Stimulated activated naive CD4-positive, alpha-beta T cell (primary cell): ENCODE data around the gene PAFAH1B1.
"Not testable (repeated sequence)": the region's sequence is repeated elsewhere in the genome, so short reads cannot be mapped to it uniquely, and the experiment has no call there.

Source experiments
- DNase-seq, 6 experiments: peaks; one replicate each; lab custom pipeline; 2025; lab: John Stamatoyannopoulos, UW

The PAFAH1B1 gene

DNA sequence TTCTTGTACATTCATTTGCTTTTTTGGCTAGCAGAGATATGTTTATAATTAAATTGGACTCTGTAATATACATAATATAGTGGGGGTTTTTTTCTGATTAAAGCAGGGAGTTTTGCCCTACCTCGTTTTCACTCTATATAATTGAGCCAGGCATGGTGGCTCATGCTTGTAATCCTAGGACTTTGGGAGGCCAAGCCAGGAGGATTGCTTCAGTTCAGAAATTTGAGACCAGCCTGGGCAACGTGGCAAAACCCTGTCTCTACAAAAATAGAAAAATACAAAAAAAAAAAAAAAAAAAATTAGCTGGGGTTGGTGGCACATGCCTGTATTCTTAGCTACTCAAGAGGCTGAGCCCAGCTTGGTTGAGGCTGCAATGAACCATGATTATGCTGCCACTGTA lies 42.2 kb downstream of the PAFAH1B1 start:
- DNase-seq: no peak

DNA sequence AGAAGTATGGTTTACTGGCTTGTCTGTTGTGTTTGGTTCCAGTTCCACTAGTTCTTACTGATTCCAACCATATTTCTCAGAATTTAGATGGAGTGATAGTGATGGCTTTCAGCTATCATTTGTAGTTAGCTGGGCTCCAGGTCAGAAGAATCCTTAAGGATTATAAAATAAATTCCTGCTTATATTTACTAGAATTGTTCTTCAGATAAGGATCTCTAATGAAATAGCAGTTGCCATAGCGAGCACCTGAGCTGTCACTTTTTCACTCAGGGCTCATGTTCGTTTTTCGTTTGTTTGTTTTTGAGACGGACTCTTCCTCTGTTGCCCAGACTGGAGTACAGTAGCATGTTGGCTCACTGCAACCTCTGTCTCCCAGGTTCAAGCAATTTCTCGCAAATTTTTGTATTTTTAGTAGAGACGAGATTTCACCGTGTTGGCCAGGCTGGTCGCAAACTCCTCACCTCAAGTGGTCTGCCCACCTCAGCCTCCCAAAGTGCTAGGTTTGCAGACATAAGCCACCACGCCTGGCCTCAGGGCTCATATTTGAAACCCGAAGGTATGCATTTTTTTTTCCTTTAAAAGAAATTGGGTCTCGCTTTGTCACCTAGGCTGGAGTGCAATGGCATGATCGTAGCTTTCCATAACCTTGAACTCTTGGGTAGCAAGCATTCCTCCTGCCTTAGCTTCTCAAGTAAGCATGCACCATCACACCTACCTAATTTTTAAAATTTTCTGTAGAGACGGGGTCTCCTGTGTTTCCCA lies 42.9 kb downstream of the PAFAH1B1 start:
- DNase-seq: no peak

DNA sequence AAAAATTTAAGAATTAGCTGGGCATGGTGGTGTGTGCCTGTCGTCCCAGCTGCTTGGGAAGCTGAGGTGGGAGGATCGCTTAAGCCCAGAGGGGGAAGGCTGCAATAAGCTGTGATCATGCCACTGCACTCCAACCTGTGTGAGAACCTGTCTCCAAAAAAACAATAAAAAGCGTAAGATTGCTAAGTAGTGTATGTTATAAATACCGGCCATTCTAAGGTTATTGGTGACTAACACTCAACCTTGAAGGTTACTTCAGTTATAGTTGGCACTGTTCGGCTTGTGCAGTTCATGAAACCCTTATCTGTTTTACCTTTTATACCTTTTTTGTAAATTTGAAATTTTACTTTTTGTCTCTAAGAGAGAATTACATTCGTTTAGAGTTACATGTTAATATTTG lies 44.0 kb downstream of the PAFAH1B1 start:
- no peak for DNase-seq

DNA sequence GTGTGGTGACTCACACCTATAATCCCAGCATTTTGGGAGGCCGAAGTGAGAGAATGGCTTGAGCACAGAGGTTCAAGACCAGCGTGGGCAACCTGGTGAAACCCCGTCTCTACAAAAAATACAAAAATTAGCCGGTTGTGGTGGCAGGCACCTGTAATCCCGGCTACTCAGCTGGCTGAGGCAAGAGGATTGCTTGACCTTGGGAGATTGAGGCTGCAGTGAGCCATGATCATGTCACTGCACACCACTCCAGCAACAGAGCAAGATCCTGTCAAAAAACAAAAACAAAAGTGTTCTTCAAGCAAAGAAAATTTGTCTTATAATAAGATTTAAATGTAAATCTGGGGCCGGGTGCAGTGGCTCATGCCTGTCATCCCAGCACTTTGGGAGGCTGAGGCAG lies 51.5 kb downstream of the PAFAH1B1 start:
- no peak for DNase-seq

DNA sequence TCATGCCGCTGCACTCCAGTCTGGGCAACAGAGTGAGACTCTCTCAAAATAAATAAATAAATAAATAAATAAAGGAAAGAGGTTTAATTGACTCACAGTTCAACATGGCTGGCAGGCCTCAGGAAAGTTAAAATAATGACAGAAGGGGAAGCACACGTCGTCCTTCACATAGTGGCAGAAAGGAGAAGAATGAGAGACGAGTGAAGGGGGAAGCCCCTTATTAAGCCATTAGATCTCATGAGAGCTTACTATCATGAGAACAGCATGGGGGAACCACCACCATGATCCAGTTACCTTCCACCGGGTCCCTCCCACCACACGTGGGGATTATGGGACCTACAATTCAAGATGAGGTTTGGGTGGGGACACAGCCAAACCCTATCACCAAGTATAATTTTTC lies 54.5 kb downstream of the PAFAH1B1 start:
- DNase-seq: no peak

DNA sequence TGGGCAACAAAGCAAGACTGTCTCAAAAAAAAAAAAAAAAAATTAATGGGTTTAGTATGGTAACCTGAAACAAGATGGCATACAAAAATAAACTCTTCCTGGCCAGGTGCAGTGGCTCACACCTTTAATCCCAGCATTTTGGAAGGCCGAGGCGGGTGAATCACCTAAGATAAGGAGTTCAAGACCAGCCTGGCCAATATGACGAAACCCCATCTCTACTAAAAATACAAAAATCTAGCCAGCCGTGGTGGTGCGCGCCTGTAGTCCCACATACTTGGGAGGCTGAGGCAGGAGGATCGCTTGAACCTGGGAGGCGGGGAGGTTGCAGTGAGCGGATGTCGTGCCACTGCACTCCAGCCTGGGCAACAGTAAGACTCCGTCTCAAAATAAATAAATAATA lies 55.7 kb downstream of the PAFAH1B1 start:
- no peak for DNase-seq

DNA sequence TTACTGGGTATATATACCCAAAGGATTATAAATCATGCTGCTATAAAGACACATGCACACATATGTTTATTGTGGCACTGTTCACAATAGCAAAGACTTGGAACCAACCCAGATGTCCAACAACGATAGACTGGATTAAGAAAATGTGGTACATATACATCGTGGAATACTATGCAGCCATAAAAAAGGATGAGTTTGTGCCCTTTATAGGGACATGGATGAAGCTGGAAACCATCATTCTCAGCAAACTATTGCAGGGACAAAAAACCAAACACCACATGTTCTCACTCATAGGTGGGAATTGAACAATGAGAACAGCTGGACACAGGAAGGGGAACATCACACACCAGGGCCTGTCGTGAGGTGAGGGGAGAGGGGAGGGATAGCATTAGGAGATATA lies 59.5 kb downstream of the PAFAH1B1 start:
- not testable (repeated sequence) for DNase-seq

DNA sequence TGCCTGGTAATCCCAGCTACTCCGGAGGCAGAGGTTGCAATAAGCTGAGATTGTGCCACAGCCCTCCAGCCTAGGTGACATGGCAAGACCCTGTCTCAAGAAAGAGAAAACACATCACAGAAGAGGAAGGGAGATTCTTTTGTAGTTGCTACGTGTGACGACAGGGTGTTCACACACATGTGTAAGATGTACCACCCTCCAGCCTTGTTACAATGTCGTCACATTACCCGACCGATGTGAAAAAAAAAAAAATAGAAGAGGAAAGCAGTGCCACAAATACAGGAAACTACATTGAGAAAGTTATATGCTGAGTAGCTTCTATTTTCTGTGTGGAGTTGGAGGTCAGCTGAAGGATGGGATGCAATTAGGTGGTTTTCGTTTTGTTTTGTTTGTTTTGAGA lies 62.1 kb downstream of the PAFAH1B1 start:
- no peak for DNase-seq

DNA sequence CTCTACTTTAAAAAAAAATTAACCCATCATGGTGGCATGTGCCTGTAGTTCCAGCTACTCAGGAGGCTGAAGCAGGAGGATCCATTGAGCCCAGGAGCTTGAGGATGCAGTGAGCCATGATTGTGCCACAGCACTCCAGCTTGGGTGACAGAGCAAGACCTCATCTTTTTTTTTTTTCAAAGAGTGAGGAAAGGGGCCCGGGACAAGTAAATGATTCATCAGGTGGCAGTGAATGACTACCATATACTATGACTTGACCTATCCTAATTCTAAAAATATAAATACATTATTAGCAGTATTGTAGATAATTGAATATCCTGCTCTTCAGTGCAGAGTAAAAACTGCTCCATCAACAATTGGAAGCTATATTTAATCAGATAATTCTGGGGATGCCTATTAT lies 62.8 kb downstream of the PAFAH1B1 start:
- DNase-seq: no peak

DNA sequence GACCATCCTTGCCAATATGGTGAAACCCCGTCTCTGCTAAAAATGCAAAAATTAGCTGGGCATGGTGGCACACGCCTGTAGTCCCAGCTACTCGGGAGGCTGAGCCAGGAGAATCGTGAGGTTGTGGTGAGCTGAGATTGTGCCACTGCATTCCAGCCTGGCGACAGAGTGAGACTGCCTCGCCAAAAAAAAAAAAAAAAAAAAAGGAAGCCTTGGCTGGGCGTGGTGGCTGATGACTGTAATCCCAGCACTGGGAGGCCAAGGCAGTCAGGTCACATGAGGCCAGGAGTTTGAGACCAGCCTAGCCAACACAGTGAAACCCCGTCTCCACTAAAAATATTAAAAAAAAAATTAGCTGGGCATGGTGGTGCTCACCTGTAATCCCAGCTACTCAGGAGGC lies 65.9 kb downstream of the PAFAH1B1 start:
- DNase-seq: not testable (repeated sequence)

DNA sequence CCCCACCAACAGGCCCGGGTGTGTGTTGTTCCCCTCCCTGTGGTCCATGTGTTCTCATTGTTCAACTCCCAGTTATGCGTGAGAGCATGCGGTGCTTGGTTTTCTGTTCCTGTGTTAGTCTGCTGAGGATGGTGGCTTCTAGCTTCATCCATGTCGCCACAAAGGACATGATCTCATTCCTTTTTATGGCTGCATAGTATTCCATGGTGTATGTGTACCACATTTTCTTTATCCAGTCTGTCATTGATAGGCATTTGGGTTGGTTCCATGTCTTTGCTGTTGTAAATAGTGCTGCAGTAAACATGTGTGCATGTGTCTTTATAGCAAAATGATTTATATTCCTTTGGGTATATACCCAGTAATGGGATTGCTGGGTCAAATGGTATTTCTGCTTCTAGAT lies 67.0 kb downstream of the PAFAH1B1 start:
- not testable (repeated sequence) for DNase-seq

DNA sequence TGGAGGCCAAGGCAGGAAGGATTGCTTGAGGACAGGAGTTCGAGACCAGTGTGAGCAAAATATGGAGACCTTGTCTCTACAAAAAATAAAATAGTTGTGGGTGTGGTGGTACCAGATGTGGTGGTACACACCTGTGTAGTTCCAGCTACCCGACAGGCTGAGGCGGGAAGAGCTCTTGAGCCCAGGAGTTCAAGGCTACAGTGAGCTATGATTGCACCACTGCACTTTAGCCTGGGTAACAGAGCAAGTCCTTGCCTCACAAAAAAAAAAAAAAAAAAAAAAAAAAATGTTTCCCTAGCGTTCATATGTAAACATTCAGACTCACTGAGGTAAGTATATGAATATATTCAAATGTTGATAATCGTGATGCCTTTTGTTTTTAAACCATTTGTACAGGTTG lies 78.6 kb downstream of the PAFAH1B1 start:
- no peak for DNase-seq

DNA sequence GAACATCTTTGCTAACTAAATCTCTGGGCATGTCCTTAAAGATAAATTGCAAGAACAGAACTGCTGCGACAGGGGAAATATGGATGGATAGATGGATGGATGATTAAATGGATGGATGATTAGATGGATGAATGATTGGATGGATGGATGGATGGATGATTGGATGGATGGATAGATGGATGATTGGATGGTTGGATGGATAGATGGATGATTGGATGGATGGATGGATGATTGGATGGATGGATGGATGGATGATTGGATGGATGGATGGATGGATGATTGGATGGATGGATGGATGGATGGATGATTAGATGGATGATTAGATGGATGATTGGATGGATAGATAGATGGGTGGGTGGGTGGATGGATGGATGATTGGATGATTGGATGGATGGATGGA lies 85.8 kb downstream of the PAFAH1B1 start:
- not testable (repeated sequence) for DNase-seq

DNA sequence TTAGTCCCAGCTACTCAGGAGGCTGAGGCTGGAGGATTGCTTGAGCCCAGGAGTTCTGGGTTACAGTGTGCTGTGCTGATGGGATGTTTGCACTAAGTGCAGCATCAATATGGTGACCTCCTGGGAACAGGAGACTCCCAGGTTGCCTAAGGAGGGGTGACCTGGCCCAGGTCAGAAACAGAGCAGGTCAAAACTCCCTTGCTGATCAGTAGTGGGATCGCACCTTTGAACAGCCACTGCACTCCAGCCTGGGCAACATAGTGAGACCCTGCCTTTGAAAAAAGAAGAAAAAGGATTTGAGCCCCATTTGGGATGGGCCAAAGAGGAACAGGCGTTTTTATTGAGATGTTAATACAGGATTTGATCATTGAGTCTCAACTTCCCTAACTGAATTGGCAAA lies 87.5 kb downstream of the PAFAH1B1 start:
- DNase-seq: no peak

DNA sequence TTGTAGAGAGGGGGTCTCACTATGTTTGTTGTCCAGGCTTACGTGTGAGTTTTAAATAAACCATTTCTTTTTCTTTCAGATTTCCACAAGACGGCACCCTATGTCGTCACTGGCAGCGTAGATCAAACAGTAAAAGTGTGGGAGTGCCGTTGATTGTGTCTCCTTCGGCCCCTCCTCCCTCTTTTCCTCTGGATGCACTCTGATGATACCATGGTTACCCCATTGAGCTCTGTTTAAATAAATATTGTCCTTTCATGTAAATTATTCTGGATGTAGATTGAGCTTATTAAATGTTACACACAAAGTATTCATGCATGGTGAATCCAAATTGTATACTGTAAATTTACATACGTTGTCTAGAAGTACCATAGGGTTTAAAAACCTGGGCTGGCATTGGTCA lies 88.2 kb downstream of the PAFAH1B1 start:
- no peak for DNase-seq

DNA sequence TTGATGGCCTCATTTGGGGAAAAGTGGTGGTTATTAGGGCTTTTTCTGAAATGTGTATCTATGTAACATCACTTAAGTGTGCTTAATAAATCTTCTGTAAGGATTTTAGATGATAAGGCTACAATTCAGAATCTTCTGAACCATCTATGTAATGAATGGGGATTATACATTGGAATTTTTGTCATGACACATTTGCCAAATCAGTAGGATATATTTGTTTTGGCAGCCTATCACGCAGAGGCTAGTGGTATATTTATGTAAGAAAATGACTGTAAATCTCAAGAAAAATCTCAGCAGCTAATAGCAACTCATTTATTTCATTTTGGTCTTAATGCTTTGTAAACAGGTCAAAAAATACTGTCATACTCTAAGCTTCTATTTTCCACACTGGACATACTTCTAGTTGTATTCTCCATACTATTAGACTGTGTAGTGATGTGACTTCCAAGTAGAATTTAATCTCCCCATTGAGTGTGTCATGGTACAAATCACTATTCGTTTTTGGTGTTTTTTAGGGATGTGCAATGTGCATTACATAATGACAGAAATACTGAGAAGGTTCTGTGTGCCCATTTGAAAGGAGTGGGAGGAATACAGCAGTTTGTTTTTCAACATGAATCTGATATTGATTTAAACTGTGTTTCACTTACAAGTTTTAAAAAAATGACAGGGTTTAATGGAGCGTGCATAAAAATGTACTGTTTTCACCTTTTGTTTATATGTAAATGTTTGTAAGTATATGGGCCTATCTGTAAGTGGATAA lies 88.9 kb downstream of the PAFAH1B1 start:
- no peak for DNase-seq

DNA sequence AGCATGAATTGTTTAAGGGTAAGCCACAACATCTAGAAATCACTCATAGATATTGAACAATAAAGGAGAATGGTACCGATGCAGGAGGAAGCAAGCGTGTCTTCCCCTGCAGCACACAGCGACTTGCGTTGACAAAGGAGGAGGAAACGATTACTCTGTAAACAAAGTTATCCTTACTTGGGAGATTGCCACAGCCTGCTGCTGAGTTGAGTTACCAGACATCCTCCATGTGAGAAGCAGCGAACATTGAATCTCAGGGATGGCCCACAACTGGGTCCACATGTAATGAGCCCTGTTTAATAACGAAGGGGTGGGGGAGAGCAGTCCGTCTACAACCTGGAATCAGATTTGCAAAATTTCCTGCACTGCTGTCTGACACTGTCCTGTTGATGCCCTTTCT lies 90.5 kb downstream of the PAFAH1B1 start:
- DNase-seq: no peak

DNA sequence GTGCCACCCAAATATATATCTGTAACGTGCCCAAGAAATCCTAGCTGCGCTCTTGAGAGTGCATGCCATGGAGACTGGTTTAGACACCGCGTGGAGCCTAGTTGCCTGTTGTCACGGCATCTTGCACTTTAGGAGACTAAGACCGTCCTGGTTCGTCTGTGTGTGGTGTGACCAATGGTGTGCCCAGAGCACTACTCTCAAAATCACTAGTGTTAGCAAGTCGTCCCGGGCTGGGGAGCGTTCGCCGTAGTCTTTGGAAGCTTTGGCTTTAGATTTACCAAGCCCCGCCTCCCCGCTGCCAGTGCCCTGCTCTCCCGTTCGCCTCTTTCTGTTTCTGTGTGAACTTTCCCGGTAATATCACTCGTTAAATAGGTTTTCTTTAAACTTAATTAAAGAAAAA lies 91.1 kb downstream of the PAFAH1B1 start:
- DNase-seq: no peak

DNA sequence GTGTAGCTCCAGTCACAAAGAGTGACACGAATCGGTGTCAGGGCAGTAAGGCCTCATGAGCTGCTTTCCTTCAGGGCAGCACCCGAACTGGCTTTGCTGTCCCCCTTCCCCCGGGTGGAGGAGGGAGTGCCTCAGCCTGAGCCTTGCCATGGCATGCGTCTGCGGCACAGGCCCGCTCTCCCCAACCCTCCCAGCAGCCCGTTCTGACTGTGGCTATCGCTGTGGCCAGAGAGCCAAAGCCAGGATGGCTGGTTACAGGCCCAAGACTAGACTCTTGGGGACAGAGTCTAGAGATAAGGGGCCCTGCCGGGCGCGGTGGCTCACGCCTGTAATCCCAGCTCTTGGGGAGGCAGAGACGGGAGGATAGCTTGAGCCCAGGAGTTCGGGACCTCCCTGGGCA lies 92.2 kb downstream of the PAFAH1B1 start:
- DNase-seq: no peak

DNA sequence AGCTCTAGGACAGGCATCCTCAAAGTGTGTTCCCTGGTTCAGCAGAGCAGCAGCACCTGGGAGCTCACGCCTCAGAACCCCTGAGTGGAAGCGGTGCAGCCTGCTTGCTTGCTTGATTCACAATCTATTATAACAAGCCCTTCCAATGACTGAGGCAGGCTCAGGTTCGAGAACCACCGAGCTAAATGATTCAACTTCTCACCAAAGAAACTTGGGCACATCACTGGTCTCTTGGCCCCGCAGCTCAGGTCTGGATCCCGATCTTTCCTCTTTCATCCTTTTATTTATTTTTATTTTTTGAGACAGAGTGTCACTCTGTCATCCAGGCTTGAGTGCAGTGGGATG lies 93.6 kb downstream of the PAFAH1B1 start:
- DNase-seq: no peak

DNA sequence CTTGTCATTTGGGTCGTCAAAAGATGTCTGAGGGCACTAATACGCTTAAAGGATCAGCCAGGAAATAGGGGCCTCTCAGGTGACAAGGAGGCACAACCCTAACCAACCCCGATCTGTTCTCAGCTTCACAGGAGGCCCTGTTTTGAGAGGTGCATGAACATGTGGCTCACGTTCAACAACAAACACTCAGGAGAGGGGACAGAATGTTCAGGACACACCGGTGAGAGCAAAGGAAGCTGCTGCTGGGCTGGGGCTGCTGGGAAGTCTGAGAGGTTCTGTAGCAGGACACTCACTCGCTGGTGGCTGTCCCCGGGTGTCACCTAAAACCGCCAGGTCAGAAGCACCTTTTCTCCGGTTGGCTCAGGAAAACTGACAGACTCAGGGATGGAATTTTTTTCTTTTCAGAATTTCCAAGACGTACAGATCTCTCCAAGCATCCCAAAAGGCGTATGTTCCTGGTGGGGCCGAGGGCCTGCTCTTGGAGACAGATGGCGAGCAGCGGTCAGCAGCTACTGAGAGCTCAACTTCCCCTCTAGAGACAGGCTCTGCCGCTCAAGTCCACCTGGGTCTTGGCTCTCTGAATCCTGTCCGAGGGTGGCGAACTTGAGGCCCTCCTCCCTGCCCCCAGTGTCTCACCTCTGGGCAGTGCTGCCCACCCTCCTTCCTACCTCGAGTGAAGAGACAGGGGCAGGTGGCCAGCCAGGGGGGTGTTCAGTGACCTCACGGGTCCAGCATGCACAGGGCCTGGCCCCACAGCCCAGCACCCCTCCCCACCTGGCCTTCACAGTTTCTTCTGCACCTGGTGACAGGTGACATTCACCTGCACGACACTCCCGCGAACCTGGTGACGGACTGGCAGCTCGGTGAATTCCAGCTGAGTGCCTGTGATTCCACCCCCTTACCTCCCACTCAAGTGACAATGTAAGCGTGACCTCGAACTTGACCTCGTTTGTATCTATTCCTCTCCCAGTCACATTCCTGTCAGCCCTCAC lies 95.2 kb downstream of the PAFAH1B1 start:
- DNase-seq: no peak

DNA sequence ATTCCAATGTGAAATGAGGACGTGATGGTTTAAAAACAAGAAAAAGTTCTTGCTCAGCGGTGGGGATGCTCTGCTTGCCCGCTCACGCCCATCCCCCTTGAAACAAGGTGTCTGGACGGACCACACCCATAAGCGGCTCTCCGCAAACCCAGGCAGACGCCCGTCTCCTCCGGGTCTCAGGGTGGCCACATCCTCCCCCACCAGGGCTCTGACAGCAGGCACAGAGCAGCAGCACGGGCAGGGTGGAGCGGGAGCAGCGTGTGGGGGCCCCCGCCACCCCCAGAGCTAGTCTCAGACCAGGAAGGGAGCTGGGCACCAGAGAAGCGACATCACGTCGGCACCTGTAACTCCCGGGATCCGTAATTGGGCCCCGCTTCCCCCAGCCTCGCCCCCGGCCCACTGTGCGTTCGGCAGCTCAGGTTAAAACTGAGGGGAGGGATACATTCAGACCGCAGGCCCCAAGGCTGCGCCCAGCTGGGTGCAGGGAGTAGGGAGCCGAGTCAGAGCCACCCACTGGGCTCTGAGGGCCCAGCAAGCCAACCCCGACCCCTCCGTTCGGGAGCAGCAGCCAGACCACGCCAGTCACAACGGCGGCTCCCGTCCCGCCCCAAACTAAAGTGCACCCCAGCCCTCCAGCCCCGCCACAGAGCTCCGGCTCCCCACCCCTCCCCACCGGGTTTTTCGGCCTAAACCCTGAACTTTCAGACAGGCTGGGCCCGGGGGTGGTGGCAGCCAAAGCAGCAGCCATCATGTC lies 96.1 kb downstream of the PAFAH1B1 start:
- no peak for DNase-seq
